OCI-LY7 (cell line): ENCODE results near the gene KLHL1. TPM values are rescaled to one million over a fixed set of nuclear protein-coding genes. Genes with fewer than 3 reads are reported as not detected.

Experiments
- BruUV-seq: library from RNA; stranded (reverse); fragments of 400-500 nt; replicated peaks from 2 replicates; lab custom pipeline; 2021; lab: Mats Ljungman, UMichigan
- CTCF ChIA-PET: fragments of 300-600 bp; sonication (Branson Sonifier 250); formaldehyde crosslinking; loops from one replicate; lab custom pipeline; 2022; ENCODE audit warnings: antibody characterized with exemption; ENCODE audit not compliant: unreplicated experiment; lab: Charles Lee
- POLR2A ChIA-PET: fragments of 300-600 bp; sonication (Branson Sonifier 250); formaldehyde crosslinking; loops from one replicate; lab custom pipeline; 2022; ENCODE audit warnings: antibody characterized with exemption; lab: Charles Lee
- DNase-seq: peaks from one replicate; pipeline ENCODE4 v3.0.0-alpha.2; 2015; ENCODE audit warnings: low spot score
- H2AFZ ChIP-seq: fragments of 200-600 bp; sonication (generic), shearing (Covaris generic); 2 replicates; pipeline ENCODE4 v1.6.1; 2014; ENCODE audit warnings: mild to moderate bottlenecking, antibody characterized with exemption, low read length, moderate library complexity
- H3K27ac ChIP-seq: fragments of 200-600 bp; sonication (generic); 2 replicates; pipeline ENCODE4 v1.5.1; 2014; ENCODE audit warnings: mixed run types, low read depth, mild to moderate bottlenecking, moderate library complexity, low read length, inconsistent platforms; ENCODE audit not compliant: poor library complexity, severe bottlenecking
- H3K36me3 ChIP-seq: fragments of 200-600 bp; sonication (generic); 2 replicates; pipeline ENCODE4 v1.6.1; 2014; ENCODE audit warnings: mild to moderate bottlenecking, antibody characterized with exemption, low read length, moderate library complexity, mixed read lengths; ENCODE audit not compliant: insufficient read depth
- H3K4me1 ChIP-seq: fragments of 200-600 bp; sonication (generic); 2 replicates; pipeline ENCODE4 v1.5.1; 2014; ENCODE audit warnings: mild to moderate bottlenecking, low read length; ENCODE audit not compliant: insufficient read depth, poor library complexity, severe bottlenecking
- H3K4me2 ChIP-seq: fragments of 200-600 bp; sonication (generic); 2 replicates; pipeline ENCODE4 v1.6.1; 2014; ENCODE audit warnings: mild to moderate bottlenecking, low read length
- H3K4me3 ChIP-seq: fragments of 200-600 bp; sonication (generic); 2 replicates; pipeline ENCODE4 v1.5.1; 2014; ENCODE audit warnings: mild to moderate bottlenecking, low read depth, low read length; ENCODE audit not compliant: poor library complexity, severe bottlenecking
- H3K79me2 ChIP-seq: fragments of 200-600 bp; sonication (generic); 2 replicates; pipeline ENCODE4 v1.6.1; 2016; ENCODE audit warnings: low read depth, mild to moderate bottlenecking, low read length, moderate library complexity, mixed read lengths; ENCODE audit not compliant: insufficient read depth
- H3K9me2 ChIP-seq: fragments of 200-600 bp; sonication (generic); 2 replicates; pipeline ENCODE4 v1.6.1; 2016; ENCODE audit warnings: mild to moderate bottlenecking, low read length, mixed read lengths; ENCODE audit not compliant: insufficient read depth
- H3K9me3 ChIP-seq: fragments of 200-600 bp; sonication (generic); 2 replicates; pipeline ENCODE4 v1.6.1; 2014; ENCODE audit warnings: mild to moderate bottlenecking, mixed run types, low read length, mixed read lengths
- H4K20me1 ChIP-seq: fragments of 200-600 bp; sonication (generic); 2 replicates; pipeline ENCODE4 v1.6.1; 2014; ENCODE audit warnings: mild to moderate bottlenecking, antibody characterized with exemption, low read length, moderate library complexity, mixed read lengths; ENCODE audit not compliant: insufficient read depth
- CTCF ChIP-seq: fragments of 200-600 bp; sonication (generic); conservative IDR thresholded peaks from 2 replicates; pipeline ENCODE4 v1.5.1; 2014; ENCODE audit warnings: mild to moderate bottlenecking, antibody characterized with exemption, low read length, moderate library complexity, mixed read lengths
- EZH2phosphoT487 ChIP-seq: fragments of 200-600 bp; sonication (generic); IDR thresholded peaks from 2 replicates; pipeline ENCODE4 v1.6.1; 2018; ENCODE audit warnings: low read depth, borderline replicate concordance, mild to moderate bottlenecking, mixed run types, antibody characterized with exemption, low read length, moderate library complexity, mixed read lengths
- intact Hi-C: fragments of 100-400 bp; cut with micrococcal nuclease; formaldehyde crosslinking; loops from one replicate; pipeline ENCODE4 v1.10.0; 2022; ENCODE audit not compliant: unreplicated experiment
- total RNA-seq, 2 experiments: library from RNA; depleted of rRNA in 1 of 2; stranded (reverse); fragments of >200 nt in 1 of 2; shearing (Covaris generic) in 1 of 2; gene quantifications; 2 replicates each; pipeline ENCODE4 v1.2.3, GENCODE V29; 2014 to 2022

The KLHL1 gene
- total RNA-seq, 2 experiments from 2014 or later: not detected

- no peaks in the 10 kb centered on the region for H3K9me2 ChIP-seq
- no peak for DNase-seq
- H3K27ac ChIP-seq: no peak overlapping the region
- no peak overlapping the region for H2AFZ ChIP-seq
- no peaks in the 10 kb centered on the region for H4K20me1 ChIP-seq
- no peaks in the 10 kb centered on the region for H3K4me1 ChIP-seq
- H3K9me3 ChIP-seq: no peaks in the 10 kb centered on the region
- BruUV-seq: no TSS peak
- no peaks in the 10 kb centered on the region for H3K36me3 ChIP-seq
- H3K4me3 ChIP-seq: no peak overlapping the region
- ChIA-PET CTCF (no interaction called here), POLR2A (no interaction called here)
- intact Hi-C loops: loop anchor here (10.0 kb wide), 1 partner anchor 55 kb away; no protein-coding TSS in a partner anchor
- H3K79me2 ChIP-seq: no peaks in the 10 kb centered on the region
- TF ChIP-seq CTCF (no peak), EZH2phosphoT487 (no peak)
- no peak overlapping the region for H3K4me2 ChIP-seq
These were observed 228.3 kb downstream of the KLHL1 start for GRCh38 chr13:69879936-69880335.

GRCh38 chr13:69872321-69873047 lies 235.8 kb downstream of the KLHL1 start:
- H3K4me3 ChIP-seq: no peak overlapping the region
- H3K9me3 ChIP-seq: no peaks in the 10 kb centered on the region
- H3K27ac ChIP-seq: no peak overlapping the region
- POLR2A ChIA-PET: no interaction called here
- no peak for DNase-seq
- intact Hi-C loops: no loop called here
- no peaks in the 10 kb centered on the region for H4K20me1 ChIP-seq
- no peaks in the 10 kb centered on the region for H3K36me3 ChIP-seq
- H3K4me1 ChIP-seq: no peaks in the 10 kb centered on the region
- H3K79me2 ChIP-seq: no peaks in the 10 kb centered on the region
- no peak overlapping the region for H3K4me2 ChIP-seq
- CTCF ChIA-PET: no interaction called here
- no peak overlapping the region for H2AFZ ChIP-seq
- TF ChIP-seq CTCF: no peak
- no peak for TF ChIP-seq EZH2phosphoT487
- H3K9me2 ChIP-seq: no peaks in the 10 kb centered on the region
- no TSS peak for BruUV-seq

- intact Hi-C loops: no loop called here
- no peak overlapping the region for H3K4me2 ChIP-seq
- no peaks in the 10 kb centered on the region for H3K4me1 ChIP-seq
- H3K79me2 ChIP-seq: no peaks in the 10 kb centered on the region
- H4K20me1 ChIP-seq: no peaks in the 10 kb centered on the region
- no peak overlapping the region for H3K4me3 ChIP-seq
- CTCF ChIA-PET: no interaction called here
- no peaks in the 10 kb centered on the region for H3K36me3 ChIP-seq
- TF ChIP-seq EZH2phosphoT487 (no peak), CTCF (no peak)
- no peak for DNase-seq
- BruUV-seq: no TSS peak
- H3K27ac ChIP-seq: no peak overlapping the region
- POLR2A ChIA-PET: no interaction called here
- no peaks in the 10 kb centered on the region for H3K9me2 ChIP-seq
- no peak overlapping the region for H2AFZ ChIP-seq
- no peaks in the 10 kb centered on the region for H3K9me3 ChIP-seq
These were observed 241.7 kb downstream of the KLHL1 start for GRCh38 chr13:69866555-69866954.
